Cardiac septum (tissue), 1 donor: ENCODE measurements around the gene PIM3. TPM values are rescaled to one million over a fixed set of nuclear protein-coding genes. Genes with fewer than 3 reads are reported as not detected.

Experiments
- DNase-seq: peaks from one replicate; pipeline ENCODE4 v3.0.0-alpha.2; 2020; ENCODE audit warnings: low spot score
- intact Hi-C: fragments of 100-400 bp; cut with DNase I; formaldehyde crosslinking; loops from one replicate; pipeline ENCODE4 v1.14.0; 2022
- total RNA-seq: library from RNA; stranded (reverse); fragmentation: NEBNext Ultra II Directional; extraction: Animal tissue kit (Norgen Biotek cat#: 25700); gene quantifications from one replicate; pipeline ENCODE4 v1.2.1, GENCODE V29; 2021
- donor health status: DM: no; HTN: no; CAD: no.

Gene PIM3
- total RNA-seq, 1 donor from 2014 or later = 31.3 TPM

GRCh38 chr22:49962751-49963646, 2.4 kb downstream of the PIM3 start:
- intact Hi-C loops = loop anchor here (10.0 kb wide), 1 partner anchor 242 kb away; the partner anchor contains the start of gene SELENOO
- DNase-seq = peak; percentile 76

- intact Hi-C loops = loop anchor here (10.0 kb wide), 1 partner anchor 241 kb away; the partner anchor contains the start of gene SELENOO
- peak; percentile 22 for DNase-seq
These were observed 3.1 kb downstream of the PIM3 start for GRCh38 chr22:49963647-49964026.

GRCh38 chr22:49964136-49965090, 3.8 kb downstream of the PIM3 start:
- intact Hi-C loops = loop anchor here (10.0 kb wide), 1 partner anchor 240 kb away; the partner anchor contains the start of gene SELENOO
- peak; percentile 72 for DNase-seq

GRCh38 chr22:49965091-49966040, 4.8 kb downstream of the PIM3 start:
- peak; percentile 66 for DNase-seq
- intact Hi-C loops = loop anchor here (10.0 kb wide), 1 partner anchor 239 kb away; the partner anchor contains the start of gene SELENOO

GRCh38 chr22:49966041-49966773, 5.6 kb downstream of the PIM3 start:
- peak; percentile 77 for DNase-seq
- intact Hi-C loops = loop anchor here (10.0 kb wide), 1 partner anchor 239 kb away; the partner anchor contains the start of gene SELENOO

GRCh38 chr22:49966774-49967705, 6.5 kb downstream of the PIM3 start:
- intact Hi-C loops = loop anchor here (10.0 kb wide), 1 partner anchor 238 kb away; the partner anchor contains the start of gene SELENOO
- DNase-seq = peak; percentile 87

GRCh38 chr22:49967706-49968208, 7.2 kb downstream of the PIM3 start:
- intact Hi-C loops = loop anchor here (10.0 kb wide), 1 partner anchor 237 kb away; the partner anchor contains the start of gene SELENOO
- peak; percentile 81 for DNase-seq

GRCh38 chr22:49968313-49968830, 7.8 kb downstream of the PIM3 start:
- intact Hi-C loops = loop anchor here (10.0 kb wide), 1 partner anchor 236 kb away; the partner anchor contains the start of gene SELENOO
- peak; percentile 56 for DNase-seq

- DNase-seq = peak; percentile 67
- intact Hi-C loops = loop anchor here (10.0 kb wide), 1 partner anchor 236 kb away; the partner anchor contains the start of gene SELENOO
These were observed 8.5 kb downstream of the PIM3 start for GRCh38 chr22:49968831-49969661.

- intact Hi-C loops = loop anchor here (2.0 to 10.0 kb wide), 2 partner anchors 33 to 235 kb away; partner anchors contain the start of gene SELENOO
These were observed 9.4 kb downstream of the PIM3 start for GRCh38 chr22:49969751-49970527.

GRCh38 chr22:49970528-49971231, 10.1 kb downstream of the PIM3 start:
- intact Hi-C loops = loop anchor here (2.0 kb wide), 1 partner anchor 34 kb away; no protein-coding TSS in a partner anchor

More at GRCh38 chr22:49969751-49970527, 9.4 kb downstream of the PIM3 start:
- peak; percentile 70 for DNase-seq

GRCh38 chr22:49971232-49972162, 10.9 kb downstream of the PIM3 start:
- DNase-seq = peak; percentile 92
- intact Hi-C loops = loop anchor here (2.0 kb wide), 1 partner anchor 35 kb away; no protein-coding TSS in a partner anchor

More at GRCh38 chr22:49970528-49971231, 10.1 kb downstream of the PIM3 start:
- peak; percentile 97 for DNase-seq
